ENCODE measurements around the gene COX8C. TPM values are rescaled to one million over a fixed set of nuclear protein-coding genes. Genes with fewer than 3 reads are reported as not detected.

The COX8C gene
- total and polyA plus RNA-seq, 2 donors (not counting 1 experiment from before 2014, with no cell fraction given) = 0.33 TPM; not detected in 1

GRCh38 chr14:93308686-93309345 lies 38.2 kb upstream of the COX8C start:
- Histone ChIP-seq H3K36me3 (ENCODE audit: control insufficient read depth, insufficient read depth, low read length) (no peaks in the 10 kb centered on the region), H3K4me2 (ENCODE audit: extremely low read depth, insufficient read depth, low read length) (no peak overlapping the region), H3K79me2 (ENCODE audit: control insufficient read depth, insufficient read depth, low read length) (peaks cover 48% of the 10 kb centered on the region), H3K27ac (ENCODE audit: insufficient read depth, low read length) (no peak overlapping the region), H3K9ac (ENCODE audit: insufficient read depth, low read length) (no peak overlapping the region), H4K20me1 (ENCODE audit: control insufficient read depth, extremely low read depth, insufficient read depth, low read length) (no peaks in the 10 kb centered on the region), H2AFZ (ENCODE audit: low read length) (no peak overlapping the region), H3K9me3 (ENCODE audit: control insufficient read depth, insufficient read depth, low read depth, low read length) (no peaks in the 10 kb centered on the region), H3K4me3 (replicated peaks in 1 of 4; ENCODE audit: control extremely low read depth in 1 of 4, insufficient read depth in 1 of 4, low read depth in 3 of 4, low read length in 4 of 4) (no peak overlapping the region), H3K4me1 (ENCODE audit: control insufficient read depth, extremely low read depth, insufficient read depth, low read length) (no peaks in the 10 kb centered on the region), H3K27me3 (ENCODE audit: control insufficient read depth, insufficient read depth, low read length) (no peaks in the 10 kb centered on the region)
- TF ChIP-seq CTCF (conservative IDR thresholded peaks at IDR 0.05 in 1 of 2, IDR thresholded peaks at IDR 0.05 in 1 of 2; ENCODE audit: low read depth in 1 of 2, low read length in 2 of 2) (no peak), EZH2 (IDR thresholded peaks at IDR 0.05; ENCODE audit: low read length, missing control alignments) (no peak)
- DNase-seq (ENCODE audit: low read depth in 2 of 2) = no peak

GRCh38 chr14:93309427-93309966 lies 37.5 kb upstream of the COX8C start:
- Histone ChIP-seq H4K20me1 (ENCODE audit: control insufficient read depth, extremely low read depth, insufficient read depth, low read length) (no peaks in the 10 kb centered on the region), H3K4me2 (ENCODE audit: extremely low read depth, insufficient read depth, low read length) (no peak overlapping the region), H3K36me3 (ENCODE audit: control insufficient read depth, insufficient read depth, low read length) (no peaks in the 10 kb centered on the region), H3K27me3 (ENCODE audit: control insufficient read depth, insufficient read depth, low read length) (no peaks in the 10 kb centered on the region), H3K4me1 (ENCODE audit: control insufficient read depth, extremely low read depth, insufficient read depth, low read length) (no peaks in the 10 kb centered on the region), H3K4me3 (replicated peaks in 1 of 4; ENCODE audit: control extremely low read depth in 1 of 4, insufficient read depth in 1 of 4, low read depth in 3 of 4, low read length in 4 of 4) (no peak overlapping the region), H3K9ac (ENCODE audit: insufficient read depth, low read length) (no peak overlapping the region), H3K79me2 (ENCODE audit: control insufficient read depth, insufficient read depth, low read length) (peaks cover 49% of the 10 kb centered on the region), H3K27ac (ENCODE audit: insufficient read depth, low read length) (no peak overlapping the region), H3K9me3 (ENCODE audit: control insufficient read depth, insufficient read depth, low read depth, low read length) (no peaks in the 10 kb centered on the region), H2AFZ (ENCODE audit: low read length) (no peak overlapping the region)
- TF ChIP-seq CTCF (conservative IDR thresholded peaks at IDR 0.05 in 1 of 2, IDR thresholded peaks at IDR 0.05 in 1 of 2; ENCODE audit: low read depth in 1 of 2, low read length in 2 of 2) = no peak
- no peak for TF ChIP-seq EZH2 (IDR thresholded peaks at IDR 0.05; ENCODE audit: low read length, missing control alignments)
- DNase-seq (ENCODE audit: low read depth in 2 of 2) = no peak

GRCh38 chr14:93311082-93311481 lies 35.9 kb upstream of the COX8C start:
- Histone ChIP-seq H3K27me3 (ENCODE audit: control insufficient read depth, insufficient read depth, low read length) (no peaks in the 10 kb centered on the region), H3K36me3 (ENCODE audit: control insufficient read depth, insufficient read depth, low read length) (no peaks in the 10 kb centered on the region), H3K79me2 (ENCODE audit: control insufficient read depth, insufficient read depth, low read length) (peaks cover 48% of the 10 kb centered on the region), H3K9ac (ENCODE audit: insufficient read depth, low read length) (no peak overlapping the region), H3K27ac (ENCODE audit: insufficient read depth, low read length) (no peak overlapping the region), H3K4me2 (ENCODE audit: extremely low read depth, insufficient read depth, low read length) (no peak overlapping the region), H4K20me1 (ENCODE audit: control insufficient read depth, extremely low read depth, insufficient read depth, low read length) (no peaks in the 10 kb centered on the region), H3K4me3 (replicated peaks in 1 of 4; ENCODE audit: control extremely low read depth in 1 of 4, insufficient read depth in 1 of 4, low read depth in 3 of 4, low read length in 4 of 4) (no peak overlapping the region), H3K4me1 (ENCODE audit: control insufficient read depth, extremely low read depth, insufficient read depth, low read length) (no peaks in the 10 kb centered on the region), H2AFZ (ENCODE audit: low read length) (no peak overlapping the region), H3K9me3 (ENCODE audit: control insufficient read depth, insufficient read depth, low read depth, low read length) (no peaks in the 10 kb centered on the region)
- no peak for DNase-seq (ENCODE audit: low read depth in 2 of 2)
- TF ChIP-seq CTCF (conservative IDR thresholded peaks at IDR 0.05 in 1 of 2, IDR thresholded peaks at IDR 0.05 in 1 of 2; ENCODE audit: low read depth in 1 of 2, low read length in 2 of 2) (no peak), EZH2 (IDR thresholded peaks at IDR 0.05; ENCODE audit: low read length, missing control alignments) (no peak)

Data from fibroblast of lung (primary cell).